Effector memory CD4-positive, alpha-beta T cell (primary cell): ENCODE data around the gene ERCC6L.
"Not testable (repeated sequence)": the region's sequence is repeated elsewhere in the genome, so short reads cannot be mapped to it uniquely, and the experiment has no call there.

ENCODE experiments used
- DNase-seq, 3 donors: peaks; one replicate each; pipeline ENCODE4 v3.0.0-alpha.2; 2020
- H3K27ac ChIP-seq: 2 replicates; pipeline ENCODE4 v1.7.0; 2013; ENCODE audit warnings: mild to moderate bottlenecking, low read length, moderate library complexity; ENCODE audit not compliant: insufficient read depth, poor library complexity, severe bottlenecking
- H3K27me3 ChIP-seq: replicated peaks from 2 replicates; pipeline ENCODE4 v1.7.0; 2013; ENCODE audit warnings: mild to moderate bottlenecking, low read length; ENCODE audit not compliant: insufficient read depth, control insufficient read depth, poor library complexity, severe bottlenecking
- H3K36me3 ChIP-seq: 2 replicates; pipeline ENCODE4 v1.7.0; 2013; ENCODE audit warnings: mild to moderate bottlenecking, low read length, moderate library complexity; ENCODE audit not compliant: control insufficient read depth, insufficient read depth
- H3K4me1 ChIP-seq: 2 replicates; pipeline ENCODE4 v1.7.0; 2013; ENCODE audit warnings: low read length, mild to moderate bottlenecking; ENCODE audit not compliant: control insufficient read depth, insufficient read depth, poor library complexity, severe bottlenecking
- H3K4me3 ChIP-seq: 2 replicates; pipeline ENCODE4 v1.7.0; 2013; ENCODE audit warnings: low read length, low read depth, mild to moderate bottlenecking; ENCODE audit not compliant: insufficient read depth, poor library complexity, severe bottlenecking
- H3K9me3 ChIP-seq: 2 replicates; pipeline ENCODE4 v1.7.0; 2013; ENCODE audit warnings: mild to moderate bottlenecking, low read length, moderate library complexity; ENCODE audit not compliant: control insufficient read depth

The ERCC6L gene

GRCh38 chrX:72253686-72254085 lies 14.9 kb upstream of the ERCC6L start:
- Histone ChIP-seq H3K27ac (no peak overlapping the region), H3K27me3 (no peaks in the 10 kb centered on the region), H3K36me3 (no peaks in the 10 kb centered on the region), H3K4me3 (no peak overlapping the region), H3K4me1 (no peaks in the 10 kb centered on the region), H3K9me3 (no peaks in the 10 kb centered on the region)
- no peak for DNase-seq

GRCh38 chrX:72247206-72247942 lies 8.5 kb upstream of the ERCC6L start:
- no peaks in the 10 kb centered on the region for H3K36me3 ChIP-seq

DNA sequence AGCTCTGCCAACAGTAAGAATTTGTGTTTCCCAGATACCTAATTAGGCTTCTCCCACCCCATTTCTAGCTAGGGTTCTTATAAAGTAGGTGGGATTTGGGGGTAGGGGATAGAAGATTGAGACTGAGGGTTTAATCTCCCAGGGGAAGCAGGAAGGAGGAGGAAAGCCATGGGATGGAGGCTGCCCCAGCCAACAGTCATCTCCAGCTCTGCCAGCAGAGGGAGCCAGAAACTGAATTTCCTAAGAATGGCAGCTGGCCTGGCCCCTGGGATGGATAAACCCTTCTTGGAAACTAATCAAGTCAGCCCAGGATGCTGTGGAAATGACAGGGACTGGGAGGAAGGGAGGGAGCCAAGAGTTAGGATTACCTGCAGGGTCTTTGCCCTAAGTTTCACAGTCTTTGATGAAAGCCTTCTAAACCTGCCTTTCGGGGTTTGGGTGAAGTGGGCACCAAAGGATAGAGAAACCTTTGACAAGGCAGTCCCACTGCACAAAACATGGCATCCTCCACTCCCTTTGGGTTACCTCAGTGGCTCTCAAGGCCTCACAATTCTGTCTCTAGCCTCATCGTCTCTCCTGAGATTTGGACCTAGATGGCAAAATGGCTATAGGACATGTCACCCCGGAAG lies 6.7 kb upstream of the ERCC6L start:
- H3K36me3 ChIP-seq = no peaks in the 10 kb centered on the region

More at GRCh38 chrX:72247206-72247942, 8.5 kb upstream of the ERCC6L start:
- no peak for DNase-seq
- Histone ChIP-seq H3K4me3 (no peak overlapping the region), H3K9me3 (no peaks in the 10 kb centered on the region), H3K27ac (no peak overlapping the region), H3K4me1 (no peaks in the 10 kb centered on the region), H3K27me3 (no peaks in the 10 kb centered on the region)

DNA sequence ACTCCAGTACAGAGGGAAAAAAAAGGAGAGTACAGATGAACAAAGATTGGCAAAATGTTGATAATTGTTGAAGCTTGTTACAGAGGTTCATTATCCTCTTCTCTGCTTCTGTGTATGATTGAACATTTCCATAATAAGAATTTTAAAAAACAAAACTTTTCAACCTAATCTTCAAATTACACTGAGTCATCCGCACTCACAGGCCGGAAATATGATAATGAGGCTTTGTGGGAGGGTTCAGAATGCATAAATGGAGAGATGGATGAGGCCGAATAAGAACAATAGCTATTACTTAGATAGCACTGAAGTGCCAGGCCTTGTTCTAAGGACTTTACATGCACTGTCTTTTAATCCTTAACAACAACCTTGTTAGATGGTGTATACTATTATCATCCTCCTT lies 4.6 kb upstream of the ERCC6L start:
- no peak overlapping the region for H3K4me3 ChIP-seq
- no peaks in the 10 kb centered on the region for H3K4me1 ChIP-seq
- H3K27me3 ChIP-seq = no peaks in the 10 kb centered on the region
- no peak for DNase-seq
- no peaks in the 10 kb centered on the region for H3K9me3 ChIP-seq
- H3K27ac ChIP-seq = no peak overlapping the region
- H3K36me3 ChIP-seq = no peaks in the 10 kb centered on the region

More for the DNA sequence above, 6.7 kb upstream of the ERCC6L start:
- H3K27ac ChIP-seq = no peak overlapping the region
- peak in 2 of 3 donors; percentile 17 for DNase-seq
- H3K9me3 ChIP-seq = no peaks in the 10 kb centered on the region
- no peaks in the 10 kb centered on the region for H3K4me1 ChIP-seq
- H3K27me3 ChIP-seq = no peaks in the 10 kb centered on the region
- H3K4me3 ChIP-seq = no peak overlapping the region

GRCh38 chrX:72240976-72241375 lies 2.1 kb upstream of the ERCC6L start:
- Histone ChIP-seq H3K36me3 (no peaks in the 10 kb centered on the region), H3K4me1 (peaks cover 2% of the 10 kb centered on the region), H3K27ac (no peak overlapping the region), H3K4me3 (no peak overlapping the region), H3K9me3 (no peaks in the 10 kb centered on the region), H3K27me3 (no peaks in the 10 kb centered on the region)
- no peak for DNase-seq

GRCh38 chrX:72238183-72238582 lies 644 bp downstream of the ERCC6L start:
- H3K9me3 ChIP-seq = no peaks in the 10 kb centered on the region
- no peak overlapping the region for H3K27ac ChIP-seq
- H3K4me3 ChIP-seq = peak overlapping the region; percentile 55

GRCh38 chrX:72236841-72237240 lies 2.0 kb downstream of the ERCC6L start:
- Histone ChIP-seq H3K9me3 (no peaks in the 10 kb centered on the region), H3K27ac (no peak overlapping the region), H3K4me1 (peaks cover 2% of the 10 kb centered on the region), H3K27me3 (no peaks in the 10 kb centered on the region), H3K4me3 (no peak overlapping the region), H3K36me3 (no peaks in the 10 kb centered on the region)
- no peak for DNase-seq

More at GRCh38 chrX:72238183-72238582, 644 bp downstream of the ERCC6L start:
- DNase-seq = no peak
- Histone ChIP-seq H3K36me3 (no peaks in the 10 kb centered on the region), H3K4me1 (peaks cover 2% of the 10 kb centered on the region), H3K27me3 (no peaks in the 10 kb centered on the region)

DNA sequence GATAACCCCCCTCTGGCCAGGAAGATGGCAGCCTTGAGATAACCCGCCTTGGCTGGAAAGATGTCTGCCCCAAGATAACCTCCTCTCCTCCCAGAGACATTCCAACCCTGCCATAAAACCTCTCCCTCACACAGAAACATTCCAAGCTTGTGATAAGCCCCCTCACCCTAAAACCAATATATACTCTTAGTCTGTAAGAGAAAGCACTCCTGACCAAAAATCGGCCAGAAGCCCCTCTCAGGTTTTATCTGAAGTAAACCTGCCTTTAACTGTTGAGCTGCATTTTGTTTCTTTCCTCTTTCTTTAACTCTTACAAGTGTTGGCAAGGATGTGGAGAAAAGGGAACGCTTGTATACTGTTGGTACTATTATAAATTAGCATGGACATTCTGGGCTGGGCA lies 8.5 kb downstream of the ERCC6L start:
- DNase-seq = no peak
- H3K4me3 ChIP-seq = no peak overlapping the region
- no peak overlapping the region for H3K27ac ChIP-seq
- H3K4me1 ChIP-seq = no peaks in the 10 kb centered on the region
- H3K36me3 ChIP-seq = no peaks in the 10 kb centered on the region
- no peaks in the 10 kb centered on the region for H3K9me3 ChIP-seq
- no peaks in the 10 kb centered on the region for H3K27me3 ChIP-seq

DNA sequence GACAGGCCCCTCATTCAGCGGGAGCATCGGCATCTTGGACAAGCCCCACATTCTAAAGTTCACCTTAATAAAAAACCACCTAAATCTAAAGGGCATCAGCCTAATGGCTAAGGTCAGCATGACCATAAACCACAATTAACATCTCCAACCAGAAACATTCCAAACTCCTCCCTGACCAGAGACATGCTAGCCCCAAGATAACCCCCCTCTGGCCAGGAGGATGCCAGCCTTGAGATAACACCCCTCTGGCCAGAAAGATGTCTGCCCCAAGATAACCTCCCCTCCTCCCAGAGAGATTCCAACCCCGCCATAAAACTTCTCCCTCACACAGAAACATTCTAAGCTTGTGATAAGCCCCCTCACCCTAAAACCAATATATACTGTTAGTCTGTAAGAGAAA lies 18.5 kb downstream of the ERCC6L start:
- DNase-seq, H3K9me3 ChIP-seq, H3K27me3 ChIP-seq, H3K4me1 ChIP-seq, H3K36me3 ChIP-seq, H3K4me3 ChIP-seq, H3K27ac ChIP-seq: not testable (repeated sequence)

DNA sequence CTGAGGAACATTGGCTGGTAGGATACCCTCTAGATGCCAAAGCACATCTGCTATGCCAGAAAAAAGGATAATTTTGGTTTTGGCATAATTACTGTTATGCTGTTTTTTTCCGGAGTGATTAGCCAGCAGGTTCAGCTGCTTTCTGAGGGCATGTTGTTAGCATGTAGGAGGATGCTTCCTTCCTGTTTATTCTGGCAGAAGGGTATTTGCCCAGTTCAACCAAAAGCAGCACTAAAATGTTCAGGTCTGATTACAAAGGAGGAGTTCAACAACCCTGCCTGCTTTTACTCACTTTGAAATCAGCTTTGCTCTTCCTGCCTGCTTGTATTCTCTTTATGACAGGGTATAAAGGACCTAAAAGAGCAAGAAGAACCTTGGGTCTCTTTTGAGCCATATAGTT lies 21.9 kb downstream of the ERCC6L start:
- DNase-seq = no peak
- Histone ChIP-seq H3K27ac (no peak overlapping the region), H3K27me3 (no peaks in the 10 kb centered on the region), H3K36me3 (no peaks in the 10 kb centered on the region), H3K4me1 (no peaks in the 10 kb centered on the region), H3K4me3 (no peak overlapping the region), H3K9me3 (no peaks in the 10 kb centered on the region)
